HEK293 (cell line): ENCODE results near the gene TMEM126B.
"Not testable (repeated sequence)": the region's sequence is repeated elsewhere in the genome, so short reads cannot be mapped to it uniquely, and the experiment has no call there.

Experiments
- CTCF ChIA-PET: fragments of 350-600 bp; formaldehyde crosslinking; extraction: SDS; loops from one replicate; lab custom pipeline; 2021; ENCODE audit warnings: antibody characterized with exemption; lab: Yijun Ruan, JAX
- POLR2A ChIA-PET: fragments of 300-600 bp; formaldehyde crosslinking; extraction: SDS; loops from one replicate; lab custom pipeline; 2020; ENCODE audit warnings: antibody characterized with exemption, inconsistent platforms; lab: Yijun Ruan, JAX
- H3K27ac ChIP-seq: fragments of 200-500 bp; sonication (Bioruptor generic); 2 replicates; pipeline ENCODE4 v1.5.1; 2014; ENCODE audit warnings: low read depth, low read length, control low read depth, inconsistent platforms; ENCODE audit errors: extremely low read depth
- H3K36me3 ChIP-seq, 2 experiments: fragments of 200-500 bp in 1 of 2; sonication (Bioruptor generic) in 1 of 2; 1 replicate in 1 of 2; 2 replicates in 1 of 2; pipeline ENCODE4 v1.5.1; 2014 to 2017; ENCODE audit warnings: inconsistent platforms in 2 of 2, low read length in 2 of 2; ENCODE audit not compliant: control insufficient read depth in 2 of 2, insufficient read depth in 1 of 2
- H3K4me1 ChIP-seq: fragments of 200-500 bp; sonication (Bioruptor generic); 2 replicates; pipeline ENCODE4 v1.5.1; 2014; ENCODE audit warnings: mild to moderate bottlenecking, low read length, inconsistent platforms; ENCODE audit not compliant: control insufficient read depth, insufficient read depth
- H3K4me3 ChIP-seq: 2 replicates; pipeline ENCODE4 v1.5.1; 2011; ENCODE audit warnings: low read depth, mild to moderate bottlenecking, control low read depth, low read length, moderate library complexity
- H3K9me3 ChIP-seq: fragments of 200-500 bp; sonication (Bioruptor generic); 2 replicates; pipeline ENCODE4 v1.5.1; 2014; ENCODE audit warnings: low read depth, low read length, inconsistent platforms; ENCODE audit not compliant: control insufficient read depth, insufficient read depth
- BCL11A ChIP-seq: fragments of 450-650 bp; formaldehyde crosslinking; IDR thresholded peaks from 2 replicates; pipeline ENCODE4 v1.5.1; 2016; ENCODE audit warnings: low read depth, missing biosample characterization, missing genetic modification characterization
- KLF7 ChIP-seq: fragments of 450-650 bp; formaldehyde crosslinking; IDR thresholded peaks from 2 replicates; pipeline ENCODE4 v1.5.1; 2016; ENCODE audit warnings: missing biosample characterization, missing genetic modification characterization, borderline replicate concordance
- PRDM4 ChIP-seq: fragments of 450-650 bp; formaldehyde crosslinking; IDR thresholded peaks from 2 replicates; pipeline ENCODE4 v1.5.1; 2017; ENCODE audit warnings: missing biosample characterization, missing genetic modification characterization
- PRDM6 ChIP-seq: fragments of 450-650 bp; formaldehyde crosslinking; IDR thresholded peaks from 2 replicates; pipeline ENCODE4 v1.5.1; 2017; ENCODE audit warnings: missing biosample characterization, missing genetic modification characterization
- SETDB1 ChIP-seq: IDR thresholded peaks from one replicate; pipeline ENCODE4 v1.6.1; 2017; ENCODE audit warnings: mild to moderate bottlenecking, low read length, moderate library complexity, mixed read lengths; ENCODE audit not compliant: insufficient read length
- ZNF16 ChIP-seq: fragments of 450-650 bp; formaldehyde crosslinking; IDR thresholded peaks from 2 replicates; pipeline ENCODE4 v1.5.1; 2016; ENCODE audit warnings: low read depth, missing biosample characterization, missing genetic modification characterization
- ZNF18 ChIP-seq: fragments of 450-650 bp; formaldehyde crosslinking; IDR thresholded peaks from 2 replicates; pipeline ENCODE4 v1.5.1; 2016; ENCODE audit warnings: missing biosample characterization, missing genetic modification characterization
- ZNF211 ChIP-seq: fragments of 450-650 bp; formaldehyde crosslinking; IDR thresholded peaks from 2 replicates; pipeline ENCODE4 v1.5.1; 2016; ENCODE audit warnings: low read depth, missing biosample characterization, missing genetic modification characterization
- ZNF223 ChIP-seq: fragments of 450-650 bp; formaldehyde crosslinking; IDR thresholded peaks from 2 replicates; pipeline ENCODE4 v1.5.1; 2016; ENCODE audit warnings: missing biosample characterization, missing genetic modification characterization
- ZNF23 ChIP-seq: fragments of 450-650 bp; formaldehyde crosslinking; IDR thresholded peaks from 2 replicates; pipeline ENCODE4 v1.5.1; 2016; ENCODE audit warnings: missing biosample characterization, missing genetic modification characterization, borderline replicate concordance
- ZNF248 ChIP-seq: fragments of 450-650 bp; formaldehyde crosslinking; IDR thresholded peaks from 2 replicates; pipeline ENCODE4 v1.5.1; 2017; ENCODE audit warnings: missing biosample characterization, missing genetic modification characterization
- ZNF350 ChIP-seq: fragments of 450-650 bp; formaldehyde crosslinking; IDR thresholded peaks from 2 replicates; pipeline ENCODE4 v1.5.0; 2017; ENCODE audit warnings: missing biosample characterization, mild to moderate bottlenecking, missing genetic modification characterization
- ZNF366 ChIP-seq: fragments of 450-650 bp; formaldehyde crosslinking; conservative IDR thresholded peaks from 2 replicates; pipeline ENCODE4 v1.5.1; 2016; ENCODE audit warnings: missing biosample characterization, missing genetic modification characterization
- ZNF664 ChIP-seq: fragments of 450-650 bp; formaldehyde crosslinking; IDR thresholded peaks from 2 replicates; pipeline ENCODE4 v1.5.1; 2016; ENCODE audit warnings: missing biosample characterization, missing genetic modification characterization

The TMEM126B gene

GRCh38 chr11:85651118-85651517 lies 22.7 kb downstream of the TMEM126B start:
- Histone ChIP-seq H3K27ac (no peak overlapping the region), H3K9me3 (no peaks in the 10 kb centered on the region), H3K36me3 (peaks cover 0 to 38% of the 10 kb centered on the region in 2 experiments; a peak in 2 of 3 replicates), H3K4me1 (no peaks in the 10 kb centered on the region), H3K4me3 (no peak overlapping the region)
- TF ChIP-seq ZNF350, result no peak
- no peak for TF ChIP-seq BCL11A (tag by site-specific recombination)
- TF ChIP-seq SETDB1, result no peak
- TF ChIP-seq ZNF16 (tag by site-specific recombination), result no peak
- TF ChIP-seq ZNF248 (tag by site-specific recombination), result no peak
- no peak for TF ChIP-seq ZNF23 (tag by site-specific recombination)
- TF ChIP-seq KLF7 (tag by site-specific recombination), result no peak
- TF ChIP-seq ZNF18 (tag by site-specific recombination), result no peak
- no peak for TF ChIP-seq ZNF211 (tag by site-specific recombination)
- TF ChIP-seq ZNF223 (tag by site-specific recombination), result no peak
- no peak for TF ChIP-seq PRDM4 (tag by site-specific recombination)
- CTCF ChIA-PET, result no interaction called here
- POLR2A ChIA-PET, result interaction anchor here (1.3 to 6.3 kb wide), 3 partner anchors 13 to 23 kb away, joined by 3 to 48 read pairs (median 4); partner anchors contain the start of genes DLG2 and TMEM126B

GRCh38 chr11:85652786-85653447 lies 24.5 kb downstream of the TMEM126B start:
- H3K4me1 ChIP-seq, result no peaks in the 10 kb centered on the region
- no peaks in the 10 kb centered on the region for H3K9me3 ChIP-seq
- no peak overlapping the region for H3K27ac ChIP-seq
- POLR2A ChIA-PET, result interaction anchor here (0.9 to 6.3 kb wide), 4 partner anchors 9 to 25 kb away, joined by 3 to 48 read pairs (median 4); partner anchors contain the start of genes DLG2 and TMEM126B
- TF ChIP-seq ZNF366 (tag by site-specific recombination) (no peak), PRDM6 (tag by site-specific recombination) (0 out of 2 replicates have a peak, but pooled peaks have one; percentile 10)
- no peak overlapping the region for H3K4me3 ChIP-seq
- CTCF ChIA-PET, result interaction anchor here (0.8 to 1.6 kb wide), 2 partner anchors 57 to 72 kb away, joined by 3 read pairs; no protein-coding TSS in a partner anchor
- H3K36me3 ChIP-seq, result peaks cover 10 to 56% of the 10 kb centered on the region in 2 experiments

GRCh38 chr11:85654343-85654742 lies 25.9 kb downstream of the TMEM126B start:
- H3K4me3 ChIP-seq, H3K4me1 ChIP-seq, H3K9me3 ChIP-seq, CTCF ChIA-PET, H3K27ac ChIP-seq: not testable (repeated sequence)
- H3K36me3 ChIP-seq, result peaks cover 11 to 70% of the 10 kb centered on the region in 2 experiments
- POLR2A ChIA-PET, result interaction anchor here (1.7 kb wide), 1 partner anchor 9 kb away, joined by 4 read pairs; no protein-coding TSS in a partner anchor
- TF ChIP-seq ZNF664 (tag by site-specific recombination), result peak; percentile 52
